SK-N-SH treated with all-trans-retinoic acid at 6 μM for 48 hours (cell line): ENCODE results near the gene FOXQ1.

Experiments used
- ATAC-seq: fragments of 200-7000 bp; cut with Tn5 transposase; 3 replicates; pipeline ENCODE4 v1.9.1; 2020; ENCODE audit warnings: mild to moderate bottlenecking, moderate library complexity
- BACH2 ChIP-seq: fragments of 250-450 bp; sonication (Bioruptor Pico); IDR thresholded peaks from 2 replicates; pipeline ENCODE4 v1.9.0; 2021; ENCODE audit warnings: mild to moderate bottlenecking, borderline replicate concordance
- CSDC2 ChIP-seq: fragments of 250-450 bp; sonication (Bioruptor Pico); IDR thresholded peaks from 2 replicates; pipeline ENCODE4 v1.5.0; 2020; ENCODE audit warnings: mild to moderate bottlenecking, moderate library complexity
- CSRNP3 ChIP-seq: fragments of 250-450 bp; sonication (Bioruptor Pico); IDR thresholded peaks from 2 replicates; pipeline ENCODE4 v1.5.1; 2021; ENCODE audit warnings: mild to moderate bottlenecking, moderate library complexity
- ESRRG ChIP-seq: fragments of 250-450 bp; sonication (Bioruptor Pico); IDR thresholded peaks from 2 replicates; pipeline ENCODE4 v1.6.1; 2021; ENCODE audit warnings: mild to moderate bottlenecking
- ISL1 ChIP-seq: fragments of 250-450 bp; sonication (Bioruptor Pico); IDR thresholded peaks from 2 replicates; pipeline ENCODE4 v2.1.2; 2022; ENCODE audit warnings: mild to moderate bottlenecking, moderate library complexity
- OSR1 ChIP-seq: fragments of 250-450 bp; sonication (Bioruptor Pico); IDR thresholded peaks from 2 replicates; pipeline ENCODE4 v1.8.0; 2022; ENCODE audit warnings: moderate library complexity, mild to moderate bottlenecking, inconsistent platforms
- PATZ1 ChIP-seq: fragments of 250-450 bp; sonication (Bioruptor Pico); IDR thresholded peaks from 2 replicates; pipeline ENCODE4 v1.8.0; 2020; ENCODE audit warnings: mild to moderate bottlenecking, moderate library complexity, borderline replicate concordance
- POU6F1 ChIP-seq: fragments of 250-450 bp; sonication (Bioruptor Pico); IDR thresholded peaks from 2 replicates; pipeline ENCODE4 v1.8.0; 2021; ENCODE audit warnings: low read depth, mild to moderate bottlenecking, moderate library complexity, borderline replicate concordance
- PPARA ChIP-seq: fragments of 250-450 bp; sonication (Bioruptor Pico); IDR thresholded peaks from 2 replicates; pipeline ENCODE4 v1.5.0; 2020; ENCODE audit warnings: mild to moderate bottlenecking, borderline replicate concordance
- RARB ChIP-seq: fragments of 250-450 bp; sonication (Bioruptor Pico); IDR thresholded peaks from 2 replicates; pipeline ENCODE4 v1.8.0; 2021; ENCODE audit warnings: mild to moderate bottlenecking, moderate library complexity
- TCF4 ChIP-seq: fragments of 250-450 bp; sonication (Bioruptor Pico); IDR thresholded peaks from 2 replicates; pipeline ENCODE4 v1.8.0; 2021; ENCODE audit warnings: mild to moderate bottlenecking, moderate library complexity, borderline replicate concordance
- TOX ChIP-seq: fragments of 250-450 bp; sonication (Bioruptor Pico); IDR thresholded peaks from 2 replicates; pipeline ENCODE4 v1.8.0; 2021; ENCODE audit warnings: mild to moderate bottlenecking, moderate library complexity, borderline replicate concordance
- ZC3H10 ChIP-seq: fragments of 250-450 bp; sonication (Bioruptor Pico); IDR thresholded peaks from 2 replicates; pipeline ENCODE4 v1.5.1; 2021; ENCODE audit warnings: mild to moderate bottlenecking, moderate library complexity
- ZFP3 ChIP-seq: fragments of 250-450 bp; sonication (Bioruptor Pico); IDR thresholded peaks from 2 replicates; pipeline ENCODE4 v1.5.0; 2020; ENCODE audit warnings: mild to moderate bottlenecking, moderate library complexity
- ZFP30 ChIP-seq: fragments of 450-650 bp; formaldehyde crosslinking; IDR thresholded peaks from 2 replicates; pipeline ENCODE4 v1.5.0; 2022; ENCODE audit warnings: mild to moderate bottlenecking, moderate library complexity
- ZNF565 ChIP-seq: fragments of 450-650 bp; formaldehyde crosslinking; conservative IDR thresholded peaks from 2 replicates; pipeline ENCODE4 v1.5.0; 2020; ENCODE audit warnings: low read depth, mild to moderate bottlenecking, moderate library complexity
- ZNF70 ChIP-seq: fragments of 450-650 bp; formaldehyde crosslinking; IDR thresholded peaks from 2 replicates; pipeline ENCODE4 v1.5.0; 2020; ENCODE audit warnings: mild to moderate bottlenecking, moderate library complexity
- ZNF8 ChIP-seq: fragments of 450-650 bp; formaldehyde crosslinking; IDR thresholded peaks from 2 replicates; pipeline ENCODE4 v1.5.0; 2020; ENCODE audit warnings: mild to moderate bottlenecking, moderate library complexity

Gene FOXQ1

DNA sequence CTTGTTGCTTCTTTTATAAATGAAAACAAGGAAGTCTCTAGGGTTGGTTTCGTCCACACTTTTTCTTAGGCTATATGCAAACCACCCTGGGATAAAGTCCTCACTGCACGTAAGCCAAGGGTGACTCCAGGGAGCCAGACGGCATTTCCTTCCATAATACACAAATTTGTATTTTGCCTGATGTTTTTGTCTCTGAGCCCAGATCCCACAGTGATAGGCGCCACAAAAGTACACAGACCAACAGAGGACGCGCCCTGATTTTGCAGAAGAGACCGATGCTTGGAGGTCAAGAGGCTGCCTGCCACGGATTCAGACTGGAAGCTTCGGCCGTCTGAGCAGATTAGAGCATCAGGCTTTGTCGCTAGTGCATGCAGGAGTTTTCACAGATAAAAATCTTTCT, 22.8 kb downstream of the FOXQ1 start (continued):
- no peak for TF ChIP-seq POU6F1 (CRISPR knock-in tag)
- no peak for TF ChIP-seq ZFP30
- TF ChIP-seq CSRNP3 (CRISPR knock-in tag) = no peak
- no peak for TF ChIP-seq RARB (CRISPR knock-in tag)
- no peak for TF ChIP-seq PPARA (CRISPR knock-in tag)
- no peak for TF ChIP-seq PATZ1 (CRISPR knock-in tag)

- no peak for ATAC-seq
- TF ChIP-seq OSR1 (CRISPR knock-in tag) (no peak), ZC3H10 (CRISPR knock-in tag) (no peak), POU6F1 (CRISPR knock-in tag) (no peak), ZFP3 (no peak), ESRRG (CRISPR knock-in tag) (no peak), ZNF70 (CRISPR knock-in tag) (no peak), CSDC2 (CRISPR knock-in tag) (no peak), ZNF8 (no peak), CSRNP3 (CRISPR knock-in tag) (no peak), ZNF565 (CRISPR knock-in tag) (no peak)
Measured at GRCh38 chr6:1335367-1336037, 23.6 kb downstream of the FOXQ1 start.

- TF ChIP-seq ZC3H10 (CRISPR knock-in tag) (no peak), POU6F1 (CRISPR knock-in tag) (no peak), ISL1 (no peak), CSRNP3 (CRISPR knock-in tag) (no peak), ZFP30 (no peak), TCF4 (CRISPR knock-in tag) (no peak), OSR1 (CRISPR knock-in tag) (no peak), RARB (CRISPR knock-in tag) (no peak), BACH2 (CRISPR knock-in tag) (no peak), ESRRG (CRISPR knock-in tag) (no peak), ZNF8 (no peak), TOX (CRISPR knock-in tag) (no peak)
- TF ChIP-seq, all 23 proteins: peak for 0
- no peak for ATAC-seq
Measured at GRCh38 chr6:1336246-1336843, 24.4 kb downstream of the FOXQ1 start.
